HepG2 (cell line): ENCODE measurements around the gene LPO. TPM values are rescaled to one million over a fixed set of nuclear protein-coding genes. Genes with fewer than 3 reads are reported as not detected.

ENCODE experiments used
- ATAC-seq: fragments of 200-7000 bp; cut with Tn5 transposase; 3 replicates; pipeline ENCODE4 v1.9.1; 2020; ENCODE audit warnings: mild to moderate bottlenecking, moderate library complexity
- BruUV-seq: library from RNA; stranded (reverse); fragments of 400-500 nt; replicated peaks from 2 replicates; lab custom pipeline; 2021; lab: Mats Ljungman, UMichigan
- CTCF ChIA-PET: fragments of 300-600 bp; formaldehyde crosslinking; extraction: SDS; loops from one replicate; lab custom pipeline; 2021; ENCODE audit warnings: low total read pairs, inconsistent platforms, low intra/inter-chr PET ratio; lab: Yijun Ruan, JAX
- POLR2A ChIA-PET: fragments of 350-600 bp; sonication (Branson Sonifier 250); formaldehyde crosslinking; loops from one replicate; lab custom pipeline; 2020; ENCODE audit warnings: antibody characterized with exemption, inconsistent platforms; lab: Yijun Ruan, JAX
- DNase-seq: peaks from one replicate; pipeline ENCODE4 v3.0.0-alpha.2; 2015; ENCODE audit warnings: low spot score
- FAIRE-seq: peaks from 3 replicates; lab custom pipeline; 2011; peaks lifted over from hg19 to GRCh38; lab: Jason Lieb, UNC
- H2AFZ ChIP-seq: one replicate; pipeline ENCODE4 v1.6.1; 2011; ENCODE audit warnings: low read length, inconsistent platforms
- H3K27ac ChIP-seq: fragments of 300-600 bp; 3 replicates; pipeline ENCODE4 v1.8.0; 2011; ENCODE audit warnings: mixed run types, mild to moderate bottlenecking, mixed read lengths, low read length, inconsistent platforms; ENCODE audit not compliant: insufficient read depth; ENCODE audit errors: extremely low read length
- H3K27me3 ChIP-seq, 2 experiments: fragments of 200-600 bp in 1 of 2; 2 replicates in 1 of 2; 3 replicates in 1 of 2; pipeline versions ENCODE4 v1.6.0 to v1.8.0; 2011; ENCODE audit warnings: low read length in 2 of 2, mild to moderate bottlenecking in 2 of 2, moderate library complexity in 2 of 2, inconsistent platforms in 1 of 2; ENCODE audit not compliant: insufficient read depth in 2 of 2, control insufficient read depth in 1 of 2
- H3K36me3 ChIP-seq, 2 experiments: fragments of 200-600 bp in 1 of 2; replicated peaks in 1 of 2; 2 replicates in 1 of 2; 3 replicates in 1 of 2; pipeline versions ENCODE4 v1.5.1 to v1.8.0; 2011; ENCODE audit warnings: low read length in 2 of 2, inconsistent platforms in 1 of 2; ENCODE audit not compliant: insufficient read depth in 2 of 2, control insufficient read depth in 1 of 2
- H3K4me1 ChIP-seq: 2 replicates; pipeline ENCODE4 v1.5.1; 2012; ENCODE audit warnings: low read length, inconsistent platforms; ENCODE audit not compliant: insufficient read depth
- H3K4me2 ChIP-seq: 2 replicates; pipeline ENCODE4 v1.6.0; 2011; ENCODE audit warnings: low read depth, low read length, inconsistent platforms
- H3K4me3 ChIP-seq, 3 experiments: fragments of 200-600 bp in 1 of 3; sonication (generic), shearing (Covaris generic) in 1 of 3; replicated peaks in 1 of 3; 2 replicates each; pipeline ENCODE4 v1.5.1; 2011 to 2016; ENCODE audit warnings: low read length in 3 of 3, inconsistent platforms in 2 of 3, low read depth in 2 of 3, mild to moderate bottlenecking in 2 of 3, control low read depth in 1 of 3, mixed read lengths in 1 of 3; ENCODE audit not compliant: insufficient read depth in 1 of 3
- H3K79me2 ChIP-seq: one replicate; pipeline ENCODE4 v1.6.1; 2011; ENCODE audit warnings: low read length, inconsistent platforms; ENCODE audit not compliant: insufficient read depth
- H3K9ac ChIP-seq: 2 replicates; pipeline ENCODE4 v1.6.0; 2011; ENCODE audit warnings: mild to moderate bottlenecking, low read depth, low read length, inconsistent platforms; ENCODE audit not compliant: insufficient read depth
- H3K9me3 ChIP-seq: 2 replicates; pipeline ENCODE4 v1.5.1; 2012; ENCODE audit warnings: mild to moderate bottlenecking, low read length
- H4K20me1 ChIP-seq: 2 replicates; pipeline ENCODE4 v1.6.0; 2011; ENCODE audit warnings: inconsistent platforms, mild to moderate bottlenecking, low read length, moderate library complexity; ENCODE audit not compliant: insufficient read depth
- ATAD3A ChIP-seq: sonication (generic); formaldehyde crosslinking; IDR thresholded peaks from 2 replicates; pipeline ENCODE4 v1.4.0; 2020; ENCODE audit warnings: missing genetic modification reagents
- CEBPZ ChIP-seq: IDR thresholded peaks from 2 replicates; pipeline ENCODE4 v1.6.1; 2012; ENCODE audit warnings: low read length, improper control_type of control experiment
- FOSL2 ChIP-seq: sonication (generic); formaldehyde crosslinking; IDR thresholded peaks from 2 replicates; pipeline ENCODE4 v1.4.0; 2020; ENCODE audit warnings: missing genetic modification reagents
- FOXP4 ChIP-seq: sonication (generic); formaldehyde crosslinking; IDR thresholded peaks from 2 replicates; pipeline ENCODE4 v1.4.0; 2020; ENCODE audit warnings: missing genetic modification reagents
- HNRNPLL ChIP-seq: fragments of 200-400 bp; formaldehyde crosslinking; IDR thresholded peaks from 2 replicates; pipeline ENCODE4 v1.6.1; 2017; ENCODE audit warnings: mild to moderate bottlenecking, low read depth, low read length; ENCODE audit not compliant: poor library complexity, severe bottlenecking
- KAT8 ChIP-seq: IDR thresholded peaks from 2 replicates; pipeline ENCODE4 v1.6.1; 2016; ENCODE audit warnings: missing genetic modification reagents, missing compliant biosample characterization
- MEIS2 ChIP-seq: sonication (generic); formaldehyde crosslinking; IDR thresholded peaks from 2 replicates; pipeline ENCODE4 v1.9.0; 2021; ENCODE audit warnings: mild to moderate bottlenecking, missing genetic modification reagents
- NFKB2 ChIP-seq: sonication (generic); formaldehyde crosslinking; IDR thresholded peaks from 2 replicates; pipeline ENCODE4 v1.4.0; 2020; ENCODE audit warnings: missing genetic modification reagents, borderline replicate concordance
- NR0B2 ChIP-seq: sonication (generic); formaldehyde crosslinking; IDR thresholded peaks from 2 replicates; pipeline ENCODE4 v1.4.0; 2020; ENCODE audit warnings: mild to moderate bottlenecking, missing genetic modification reagents
- PHF20 ChIP-seq: sonication (generic); formaldehyde crosslinking; IDR thresholded peaks from 2 replicates; pipeline ENCODE4 v1.5.0; 2020; ENCODE audit warnings: mild to moderate bottlenecking, missing genetic modification reagents
- PITX1 ChIP-seq: sonication (generic); formaldehyde crosslinking; IDR thresholded peaks from 2 replicates; pipeline ENCODE4 v1.5.1; 2020; ENCODE audit warnings: mild to moderate bottlenecking, missing genetic modification reagents
- RBM39 ChIP-seq: fragments of 200-400 bp; formaldehyde crosslinking; IDR thresholded peaks from one replicate; pipeline ENCODE4 v1.6.1; 2018; ENCODE audit warnings: antibody characterized with exemption, mild to moderate bottlenecking, low read depth, low read length; ENCODE audit not compliant: poor library complexity, severe bottlenecking
- RNF2 ChIP-seq: fragments of 450-650 bp; conservative IDR thresholded peaks from 2 replicates; pipeline ENCODE4 v1.6.1; 2016; ENCODE audit warnings: low read depth
- SMARCE1 ChIP-seq: fragments of 450-650 bp; IDR thresholded peaks from 2 replicates; pipeline ENCODE4 v1.6.1; 2017; ENCODE audit warnings: borderline replicate concordance
- TBP ChIP-seq: sonication (generic); formaldehyde crosslinking; IDR thresholded peaks from 2 replicates; pipeline ENCODE4 v1.5.0; 2020; ENCODE audit warnings: missing genetic modification reagents
- THYN1 ChIP-seq: sonication (generic); formaldehyde crosslinking; IDR thresholded peaks from 2 replicates; pipeline ENCODE4 v1.8.1; 2023; ENCODE audit warnings: low read depth, mild to moderate bottlenecking, moderate library complexity, missing genetic modification reagents, borderline replicate concordance
- ZKSCAN8 ChIP-seq: IDR thresholded peaks from 2 replicates; pipeline ENCODE4 v1.6.1; 2016; ENCODE audit warnings: borderline replicate concordance, missing genetic modification reagents, missing compliant biosample characterization
- ZMYM4 ChIP-seq: sonication (generic); formaldehyde crosslinking; IDR thresholded peaks from 2 replicates; pipeline ENCODE4 v1.8.1; 2023; ENCODE audit warnings: mild to moderate bottlenecking, missing genetic modification reagents
- ZNF101 ChIP-seq: sonication (generic); formaldehyde crosslinking; IDR thresholded peaks from 2 replicates; pipeline ENCODE4 v1.4.0; 2020; ENCODE audit warnings: mild to moderate bottlenecking, low read depth, missing genetic modification reagents, borderline replicate concordance
- ZNF274 ChIP-seq: sonication (generic); formaldehyde crosslinking; IDR thresholded peaks from 2 replicates; pipeline ENCODE4 v1.5.1; 2020; ENCODE audit warnings: mild to moderate bottlenecking, missing genetic modification reagents
- WGBS: methylation state at CpG from one replicate; pipeline ENCODE4 v1.1.6; 2017; ENCODE audit warnings: low lambda C conversion rate; 5-methylcytosine and 5-hydroxymethylcytosine counted together
- in situ Hi-C: cut with HindIII; loops from 2 replicates; pipeline ENCODE4 v1.10.0; 2017; ENCODE audit warnings: low pct_unique_long_range_greater_than_20kb; ENCODE audit not compliant: extremely low pct_ligation_motif_present
- intact Hi-C: fragments of 100-400 bp; cut with micrococcal nuclease; formaldehyde crosslinking; loops from one replicate; pipeline ENCODE4 v1.10.0; 2022; ENCODE audit not compliant: unreplicated experiment
- polyA plus RNA-seq, 8 experiments: library from polyadenylated mRNA; depleted of rRNA in 3 of 8; stranded (reverse) in 7 of 8; unstranded in 1 of 8; fragments of >200 nt; fragmentation: Illumina TruSeq in 4 of 8; extraction: Trizol in 4 of 8; gene quantifications; 2 replicates each; pipeline versions ENCODE4 v1.2.1 to v1.2.3, GENCODE V29; 2011 to 2016; ENCODE audit warnings: low read depth in 4 of 8, missing spikeins in 1 of 8, mixed read lengths in 1 of 8; ENCODE audit not compliant: insufficient read depth in 1 of 8
- total RNA-seq, 5 experiments: library from RNA; depleted of rRNA; stranded (reverse); fragments of >200 nt; fragmentation: Illumina TruSeq; extraction: Trizol; gene quantifications; 2 replicates each; pipeline ENCODE4 v1.2.3, GENCODE V29; 2016; ENCODE audit warnings: low read depth in 1 of 5

LPO gene
- total and polyA plus RNA-seq, 2 of the 13 experiments (the other 11 are each of a cell fraction or from before 2014, with no cell fraction given) = not detected

GRCh38 chr17:58279016-58279711, 40.8 kb downstream of the LPO start:
- Histone ChIP-seq H3K9me3 (no peaks in the 10 kb centered on the region), H3K27me3 (peaks cover 16 to 68% of the 10 kb centered on the region in 2 experiments; a peak in 4 of 5 replicates), H3K4me1 (peaks cover 6% of the 10 kb centered on the region), H4K20me1 (no peaks in the 10 kb centered on the region), H3K79me2 (no peaks in the 10 kb centered on the region), H3K36me3 (no peaks in the 10 kb centered on the region), H3K27ac (no peak overlapping the region), H3K4me2 (peak overlapping the region; percentile 47), H3K9ac (no peak overlapping the region), H2AFZ (no peak overlapping the region), H3K4me3 (peak overlapping the region in 1 of 3 experiments; percentile 44; a peak in 1 of 6 replicates)
- ChIA-PET POLR2A (no interaction called here), CTCF (no interaction called here)
- in situ Hi-C loops = no loop called here
- BruUV-seq = no TSS peak
- DNase-seq (no peak), ATAC-seq (peak; percentile 63), FAIRE-seq (no peak)
- intact Hi-C loops = no loop called here
- 37% methylated on average over 21 of the region's 60 CpGs for WGBS
- TF ChIP-seq FOXP4 (CRISPR knock-in tag) (no peak), ZMYM4 (CRISPR knock-in tag) (no peak), CEBPZ (no peak), ZNF274 (CRISPR knock-in tag) (no peak), TBP (no peak), NR0B2 (0 out of 2 replicates have a peak, but pooled peaks have one; percentile 11), MEIS2 (CRISPR knock-in tag) (peak; percentile 33; the same call in 1 of the 2 replicates), RBM39 (no peak), SMARCE1 (no peak), PITX1 (CRISPR knock-in tag) (no peak), KAT8 (CRISPR knock-in tag) (no peak), ZKSCAN8 (CRISPR knock-in tag) (no peak), HNRNPLL (peak; percentile 21), PHF20 (CRISPR knock-in tag) (0 out of 2 replicates have a peak, but pooled peaks have one; percentile 35), NFKB2 (CRISPR knock-in tag) (0 out of 2 replicates have a peak, but pooled peaks have one; percentile 36), THYN1 (CRISPR knock-in tag) (no peak), FOSL2 (no peak), RNF2 (no peak), ATAD3A (CRISPR knock-in tag) (no peak), ZNF101 (CRISPR knock-in tag) (no peak)
